HG02798 (cell line): Measurements from ENCODE around the gene ZNF346.
"Not testable (repeated sequence)": the region's sequence is repeated elsewhere in the genome, so short reads cannot be mapped to it uniquely, and the experiment has no call there.

Source experiments
- ATAC-seq: cut with Tn5 transposase; IDR thresholded peaks from one replicate; pipeline ENCODE4 v1.9.1; 2021; ENCODE audit warnings: mild to moderate bottlenecking; ENCODE audit not compliant: unreplicated experiment, poor library complexity

Gene ZNF346

GRCh38 chr5:177006265-177006972 is 16.1 kb upstream of the ZNF346 start, which contains the start of gene UIMC1:
Gene UIMC1, minus strand, starts transcription at chr5:177006779. Its CDS starts 24,164 bp downstream, at chr5:176982615.
- ATAC-seq = peak; percentile 89

GRCh38 chr5:177008716-177009115 is 13.8 kb upstream of the ZNF346 start:
- no peak for ATAC-seq

GRCh38 chr5:177010153-177010552 is 12.3 kb upstream of the ZNF346 start:
- ATAC-seq = no peak

- ATAC-seq = no peak
Measured at GRCh38 chr5:177015156-177015555, 7.3 kb upstream of the ZNF346 start.

- ATAC-seq = no peak
Measured at GRCh38 chr5:177018341-177018740, 4.2 kb upstream of the ZNF346 start.

GRCh38 chr5:177020033-177020432 is 2.5 kb upstream of the ZNF346 start:
- no peak for ATAC-seq

- peak; percentile 11 for ATAC-seq
Measured at GRCh38 chr5:177023303-177023664, 788 bp downstream of the ZNF346 start.

- no peak for ATAC-seq
Measured at GRCh38 chr5:177024559-177024958, 2.1 kb downstream of the ZNF346 start.

- ATAC-seq = no peak
Measured at GRCh38 chr5:177025101-177025601, 2.7 kb downstream of the ZNF346 start.

- ATAC-seq = no peak
Measured at GRCh38 chr5:177027665-177028064, 5.2 kb downstream of the ZNF346 start.

- no peak for ATAC-seq
Measured at GRCh38 chr5:177029498-177029897, 7.0 kb downstream of the ZNF346 start.

- ATAC-seq = no peak
Measured at GRCh38 chr5:177035976-177036375, 13.5 kb downstream of the ZNF346 start.

GRCh38 chr5:177036443-177036842 is 13.9 kb downstream of the ZNF346 start:
- no peak for ATAC-seq

GRCh38 chr5:177036921-177037320 is 14.4 kb downstream of the ZNF346 start:
- no peak for ATAC-seq

- ATAC-seq = no peak
Measured at GRCh38 chr5:177040814-177041420, 18.4 kb downstream of the ZNF346 start.

GRCh38 chr5:177041936-177042335 is 19.4 kb downstream of the ZNF346 start:
- ATAC-seq = no peak

GRCh38 chr5:177043114-177043513 is 20.6 kb downstream of the ZNF346 start:
- ATAC-seq = no peak

- no peak for ATAC-seq
Measured at GRCh38 chr5:177043958-177044357, 21.5 kb downstream of the ZNF346 start.

- no peak for ATAC-seq
Measured at GRCh38 chr5:177044641-177045040, 22.1 kb downstream of the ZNF346 start.

GRCh38 chr5:177045631-177046030 is 23.1 kb downstream of the ZNF346 start:
- ATAC-seq = no peak

- ATAC-seq = not testable (repeated sequence)
Measured at GRCh38 chr5:177048531-177048930, 26.0 kb downstream of the ZNF346 start.

- no peak for ATAC-seq
Measured at GRCh38 chr5:177049285-177049684, 26.8 kb downstream of the ZNF346 start.
